A549 (cell line): Measurements from ENCODE around the gene GPRC5D. TPM values are rescaled to one million over a fixed set of nuclear protein-coding genes. Genes with fewer than 3 reads are reported as not detected.

ENCODE experiments used
- ATAC-seq, 2 experiments: fragments of 200-7000 bp in 1 of 2; fragments of >200 bp in 1 of 2; cut with Nextera tagmentation in 1 of 2; cut with Tn5 transposase in 1 of 2; 3 replicates each; pipeline versions ENCODE4 v1.8.0 to v1.9.1; 2018 to 2020; ENCODE audit warnings: mild to moderate bottlenecking in 1 of 2, moderate library complexity in 1 of 2
- CTCF ChIA-PET: fragments of 300-600 bp; sonication (Branson Sonifier 250); formaldehyde crosslinking; extraction: SDS; loops from one replicate; lab custom pipeline; 2021; ENCODE audit warnings: antibody characterized with exemption, inconsistent platforms; lab: Yijun Ruan, JAX
- POLR2A ChIA-PET: fragments of 350-600 bp; formaldehyde crosslinking; extraction: SDS; loops from one replicate; lab custom pipeline; 2021; ENCODE audit warnings: antibody characterized with exemption, inconsistent platforms; lab: Yijun Ruan, JAX
- DNase-seq, 2 experiments: peaks; one replicate each; pipeline versions ENCODE4 v3.0.0 to v3.0.0-alpha.2; 2011 to 2016; ENCODE audit warnings: low read depth in 1 of 2, low spot score in 1 of 2
- FAIRE-seq: peaks from 2 replicates; lab custom pipeline; 2011; peaks lifted over from hg19 to GRCh38; lab: Jason Lieb, UNC
- H3K27ac ChIP-seq, 2 experiments: fragments of >200 bp; sonication (Bioruptor Twin); formaldehyde crosslinking; 3 replicates each; pipeline ENCODE4 v1.5.1; 2016 to 2017
- H3K4me1 ChIP-seq: fragments of >200 bp; sonication (Bioruptor Twin); formaldehyde crosslinking; 3 replicates; pipeline ENCODE4 v1.6.1; 2016
- H3K4me2 ChIP-seq: fragments of >200 bp; sonication (Bioruptor Twin); formaldehyde crosslinking; 3 replicates; pipeline ENCODE4 v1.6.1; 2016
- H3K4me3 ChIP-seq: fragments of >200 bp; sonication (Bioruptor Twin); formaldehyde crosslinking; 3 replicates; pipeline ENCODE4 v1.5.1; 2016
- H3K9me3 ChIP-seq: fragments of >200 bp; sonication (Bioruptor Twin); formaldehyde crosslinking; 3 replicates; pipeline ENCODE4 v1.6.1; 2016
- BHLHE40 ChIP-seq: IDR thresholded peaks from 2 replicates; pipeline ENCODE4 v1.6.1; 2012; ENCODE audit warnings: low read depth, low read length, inconsistent platforms
- CBX2 ChIP-seq: fragments of 200-600 bp; sonication (generic); IDR thresholded peaks from 2 replicates; pipeline ENCODE4 v1.6.1; 2016; ENCODE audit warnings: low read depth, mild to moderate bottlenecking, borderline replicate concordance
- CHD2 ChIP-seq: fragments of 150-350 bp; IDR thresholded peaks from 2 replicates; pipeline ENCODE4 v1.6.1; 2014; ENCODE audit warnings: low read length; ENCODE audit not compliant: partially characterized antibody
- EHF ChIP-seq: fragments of 250-450 bp; sonication (Bioruptor Pico); IDR thresholded peaks from 2 replicates; pipeline ENCODE4 v1.5.0; 2020; ENCODE audit warnings: mild to moderate bottlenecking
- EHMT2 ChIP-seq: fragments of 200-600 bp; sonication (generic); IDR thresholded peaks from 2 replicates; pipeline ENCODE4 v1.6.1; 2016; ENCODE audit warnings: antibody characterized with exemption, low read depth, mild to moderate bottlenecking, moderate library complexity
- EP300 ChIP-seq, 2 experiments: fragments of >200 bp; sonication (Bioruptor Twin); formaldehyde crosslinking; IDR thresholded peaks; 2 replicates in 1 of 2; 3 replicates in 1 of 2; pipeline ENCODE4 v1.6.1; 2016 to 2017
- HOXB5 ChIP-seq: fragments of 250-450 bp; sonication (Bioruptor Pico); IDR thresholded peaks from 2 replicates; pipeline ENCODE4 v1.5.0; 2020; ENCODE audit warnings: mild to moderate bottlenecking, moderate library complexity
- KDM1A ChIP-seq: fragments of 200-600 bp; sonication (generic); IDR thresholded peaks from 2 replicates; pipeline ENCODE4 v1.6.1; 2016; ENCODE audit warnings: low read depth, mild to moderate bottlenecking
- MYC ChIP-seq: IDR thresholded peaks from 2 replicates; pipeline ENCODE4 v1.6.1; 2012; ENCODE audit warnings: mild to moderate bottlenecking, inconsistent platforms, low read length, improper control_type of control experiment, borderline replicate concordance
- NPAS2 ChIP-seq: fragments of 250-450 bp; sonication (Bioruptor Pico); IDR thresholded peaks from 2 replicates; pipeline ENCODE4 v1.8.0; 2022; ENCODE audit warnings: mild to moderate bottlenecking, moderate library complexity, borderline replicate concordance
- PHF8 ChIP-seq: fragments of 200-600 bp; sonication (generic); IDR thresholded peaks from 2 replicates; pipeline ENCODE4 v1.6.1; 2016; ENCODE audit warnings: low read depth, mild to moderate bottlenecking, antibody characterized with exemption, moderate library complexity, borderline replicate concordance
- RAD21 ChIP-seq, 2 experiments: fragments of >200 bp in 1 of 2; sonication (Bioruptor Twin) in 1 of 2; formaldehyde crosslinking in 1 of 2; IDR thresholded peaks in 1 of 2; conservative IDR thresholded peaks in 1 of 2; 2 replicates in 1 of 2; 3 replicates in 1 of 2; pipeline ENCODE4 v1.6.1; 2012 to 2018; ENCODE audit warnings: inconsistent platforms in 1 of 2
- RNF2 ChIP-seq: fragments of 200-600 bp; sonication (generic); IDR thresholded peaks from 2 replicates; pipeline ENCODE4 v1.6.1; 2016; ENCODE audit warnings: low read depth, mild to moderate bottlenecking, antibody characterized with exemption, moderate library complexity, borderline replicate concordance
- SMC3 ChIP-seq: fragments of >200 bp; sonication (Bioruptor Twin); formaldehyde crosslinking; IDR thresholded peaks from 3 replicates; pipeline ENCODE4 v1.6.1; 2018; ENCODE audit warnings: inconsistent platforms
- ZC3H11A ChIP-seq: fragments of 450-650 bp; IDR thresholded peaks from 2 replicates; pipeline ENCODE4 v1.6.1; 2014; ENCODE audit warnings: antibody characterized with exemption, mild to moderate bottlenecking
- ZFP36 ChIP-seq: fragments of 450-650 bp; IDR thresholded peaks from 2 replicates; pipeline ENCODE4 v1.6.1; 2014; ENCODE audit warnings: borderline replicate concordance; ENCODE audit not compliant: partially characterized antibody
- WGBS: methylation state at CpG from one replicate; pipeline ENCODE4 v1.1.6; 2017; ENCODE audit errors: missing lambda C conversion rate; 5-methylcytosine and 5-hydroxymethylcytosine counted together
- polyA plus RNA-seq, 4 experiments: library from polyadenylated mRNA; depleted of rRNA in 3 of 4; stranded (reverse); fragments of >200 nt; fragmentation: RNase III in 1 of 4; extraction: RNeasy Plus Mini Kit Qiagen cat#74134 plus additional on column Dnase treatment in 1 of 4; gene quantifications; 2 replicates in 3 of 4; 3 replicates in 1 of 4; pipeline ENCODE4 v1.2.3, GENCODE V29; 2011 to 2017
- TF ChIP-seq, protein P1 (sequence below): IDR thresholded peaks from 2 replicates; pipeline ENCODE4 v1.6.1; 2012
- TF ChIP-seq, protein P2 (sequence below): IDR thresholded peaks from 2 replicates; pipeline ENCODE4 v1.6.1; 2012
- TF ChIP-seq, protein P3 (sequence below): fragments of >200 bp; sonication (Bioruptor Twin); formaldehyde crosslinking; IDR thresholded peaks from 3 replicates; pipeline ENCODE4 v1.5.1; 2016
- TF ChIP-seq, protein P4 (sequence below): IDR thresholded peaks from 2 replicates; pipeline ENCODE4 v1.6.1; 2012; ENCODE audit warnings: low read depth, borderline replicate concordance
- TF ChIP-seq, protein P5 (sequence below): fragments of 450-650 bp; IDR thresholded peaks from 2 replicates; pipeline ENCODE4 v1.6.1; 2014; ENCODE audit warnings: antibody characterized with exemption
- TF ChIP-seq, protein P6 (sequence below): fragments of 250-450 bp; sonication (Bioruptor Pico); IDR thresholded peaks from 2 replicates; pipeline ENCODE4 v1.5.0; 2020; ENCODE audit warnings: low read depth, mild to moderate bottlenecking, moderate library complexity
- TF ChIP-seq, protein P7 (sequence below): fragments of 200-600 bp; sonication (generic); IDR thresholded peaks from 2 replicates; pipeline ENCODE4 v1.6.1; 2016; ENCODE audit warnings: antibody characterized with exemption, mild to moderate bottlenecking, moderate library complexity

The GPRC5D gene
- polyA plus RNA-seq, 2 of the 4 experiments (the other 2 are of a cell fraction), result not detected

DNA sequence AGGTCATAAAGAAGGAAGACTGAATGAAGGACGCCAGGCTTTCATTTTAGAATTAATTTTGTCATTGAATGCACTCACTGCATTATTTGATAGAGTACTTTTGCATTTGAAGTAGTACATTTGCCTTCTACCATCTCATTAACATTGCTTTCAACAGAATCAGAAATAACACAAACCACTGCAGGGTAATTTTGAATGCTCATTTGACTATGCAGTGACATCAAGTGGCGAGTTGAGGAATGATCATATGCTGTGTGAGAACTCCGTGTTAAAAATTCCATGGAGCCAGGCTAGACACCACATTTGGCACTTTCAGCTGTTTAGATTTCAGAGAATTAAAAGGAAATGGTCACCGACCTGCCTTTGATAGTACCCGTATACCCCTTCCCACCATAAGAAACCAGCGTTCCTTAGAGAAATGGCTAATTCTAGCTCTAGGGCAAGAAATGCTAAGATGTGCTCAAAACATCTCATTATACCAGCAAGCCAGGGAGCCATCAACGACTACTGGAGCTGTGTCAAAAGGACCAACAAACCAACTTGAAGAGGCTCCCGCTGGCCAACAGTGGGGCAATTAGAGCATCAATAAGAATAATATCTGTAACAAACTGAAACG lies 31.6 kb upstream of the GPRC5D start:
- Histone ChIP-seq H3K9me3 (no peaks in the 10 kb centered on the region), H3K4me2 (no peak overlapping the region), H3K27ac (no peak overlapping the region), H3K4me1 (peaks cover 30% of the 10 kb centered on the region), H3K4me3 (no peak overlapping the region)
- ChIA-PET POLR2A (interaction anchor here (0.7 kb wide), 1 partner anchor 197 kb away, joined by 3 read pairs; no protein-coding TSS in a partner anchor), CTCF (interaction anchor here (0.6 to 10.4 kb wide), 40 partner anchors 8 to 1184 kb away, joined by 3 to 180 read pairs (median 4); partner anchors contain the start of genes DDX47 and GPRC5A)
- FAIRE-seq (peak; percentile 98), ATAC-seq (peak; percentile 65 to 66; a peak in 5 of 6 replicates), DNase-seq (peak; percentile 61 to 73)
- TF ChIP-seq RAD21 (conservative IDR thresholded peaks at IDR 0.05 in 1 of 2, IDR thresholded peaks at IDR 0.05 in 1 of 2) (peak; percentile 84 to 91), EHF (CRISPR knock-in tag) (no peak), ZFP36 (no peak), CHD2 (no peak), HOXB5 (no peak), BHLHE40 (no peak), PHF8 (no peak), RNF2 (no peak), EP300 (IDR thresholded peaks at IDR 0.05) (no peak), NPAS2 (CRISPR knock-in tag) (no peak), SMC3 (peak; percentile 80), ZC3H11A (no peak), EHMT2 (no peak)
- TF ChIP-seq, protein P1, sequence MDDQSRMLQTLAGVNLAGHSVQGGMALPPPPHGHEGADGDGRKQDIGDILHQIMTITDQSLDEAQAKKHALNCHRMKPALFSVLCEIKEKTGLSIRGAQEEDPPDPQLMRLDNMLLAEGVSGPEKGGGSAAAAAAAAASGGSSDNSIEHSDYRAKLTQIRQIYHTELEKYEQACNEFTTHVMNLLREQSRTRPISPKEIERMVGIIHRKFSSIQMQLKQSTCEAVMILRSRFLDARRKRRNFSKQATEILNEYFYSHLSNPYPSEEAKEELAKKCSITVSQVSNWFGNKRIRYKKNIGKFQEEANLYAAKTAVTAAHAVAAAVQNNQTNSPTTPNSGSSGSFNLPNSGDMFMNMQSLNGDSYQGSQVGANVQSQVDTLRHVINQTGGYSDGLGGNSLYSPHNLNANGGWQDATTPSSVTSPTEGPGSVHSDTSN, result no peak
- TF ChIP-seq, protein P2, sequence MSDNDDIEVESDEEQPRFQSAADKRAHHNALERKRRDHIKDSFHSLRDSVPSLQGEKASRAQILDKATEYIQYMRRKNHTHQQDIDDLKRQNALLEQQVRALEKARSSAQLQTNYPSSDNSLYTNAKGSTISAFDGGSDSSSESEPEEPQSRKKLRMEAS, result no peak
- TF ChIP-seq, protein P3, sequence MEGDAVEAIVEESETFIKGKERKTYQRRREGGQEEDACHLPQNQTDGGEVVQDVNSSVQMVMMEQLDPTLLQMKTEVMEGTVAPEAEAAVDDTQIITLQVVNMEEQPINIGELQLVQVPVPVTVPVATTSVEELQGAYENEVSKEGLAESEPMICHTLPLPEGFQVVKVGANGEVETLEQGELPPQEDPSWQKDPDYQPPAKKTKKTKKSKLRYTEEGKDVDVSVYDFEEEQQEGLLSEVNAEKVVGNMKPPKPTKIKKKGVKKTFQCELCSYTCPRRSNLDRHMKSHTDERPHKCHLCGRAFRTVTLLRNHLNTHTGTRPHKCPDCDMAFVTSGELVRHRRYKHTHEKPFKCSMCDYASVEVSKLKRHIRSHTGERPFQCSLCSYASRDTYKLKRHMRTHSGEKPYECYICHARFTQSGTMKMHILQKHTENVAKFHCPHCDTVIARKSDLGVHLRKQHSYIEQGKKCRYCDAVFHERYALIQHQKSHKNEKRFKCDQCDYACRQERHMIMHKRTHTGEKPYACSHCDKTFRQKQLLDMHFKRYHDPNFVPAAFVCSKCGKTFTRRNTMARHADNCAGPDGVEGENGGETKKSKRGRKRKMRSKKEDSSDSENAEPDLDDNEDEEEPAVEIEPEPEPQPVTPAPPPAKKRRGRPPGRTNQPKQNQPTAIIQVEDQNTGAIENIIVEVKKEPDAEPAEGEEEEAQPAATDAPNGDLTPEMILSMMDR, result peak; percentile 86
- TF ChIP-seq, protein P4, sequence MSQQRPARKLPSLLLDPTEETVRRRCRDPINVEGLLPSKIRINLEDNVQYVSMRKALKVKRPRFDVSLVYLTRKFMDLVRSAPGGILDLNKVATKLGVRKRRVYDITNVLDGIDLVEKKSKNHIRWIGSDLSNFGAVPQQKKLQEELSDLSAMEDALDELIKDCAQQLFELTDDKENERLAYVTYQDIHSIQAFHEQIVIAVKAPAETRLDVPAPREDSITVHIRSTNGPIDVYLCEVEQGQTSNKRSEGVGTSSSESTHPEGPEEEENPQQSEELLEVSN, result no peak
- TF ChIP-seq, protein P5, sequence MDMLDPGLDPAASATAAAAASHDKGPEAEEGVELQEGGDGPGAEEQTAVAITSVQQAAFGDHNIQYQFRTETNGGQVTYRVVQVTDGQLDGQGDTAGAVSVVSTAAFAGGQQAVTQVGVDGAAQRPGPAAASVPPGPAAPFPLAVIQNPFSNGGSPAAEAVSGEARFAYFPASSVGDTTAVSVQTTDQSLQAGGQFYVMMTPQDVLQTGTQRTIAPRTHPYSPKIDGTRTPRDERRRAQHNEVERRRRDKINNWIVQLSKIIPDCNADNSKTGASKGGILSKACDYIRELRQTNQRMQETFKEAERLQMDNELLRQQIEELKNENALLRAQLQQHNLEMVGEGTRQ, result no peak
- WGBS, result 24% methylated on average over 9 of the region's 9 CpGs

DNA sequence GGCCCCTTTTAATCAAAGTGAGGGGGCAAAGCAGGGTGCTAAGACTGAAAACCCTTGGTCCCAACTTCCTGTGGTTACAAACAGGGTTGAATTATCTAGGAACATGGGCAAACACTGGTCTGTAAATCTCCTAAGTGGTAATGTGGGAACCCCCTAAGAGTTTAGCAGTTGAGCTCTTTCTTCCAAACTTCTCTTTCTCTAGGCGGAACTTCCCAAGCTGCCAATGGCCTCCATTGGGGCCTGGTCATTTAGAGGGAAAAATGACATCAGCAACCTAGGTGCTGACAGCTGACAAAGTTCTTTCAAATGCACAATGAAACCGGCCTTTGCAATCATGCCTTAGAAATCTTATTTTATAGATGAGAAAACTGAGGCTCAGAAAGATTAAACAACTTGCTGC lies 30.4 kb upstream of the GPRC5D start:
- POLR2A ChIA-PET, result interaction anchor here (0.6 kb wide), 1 partner anchor 151 kb away, joined by 3 read pairs; no protein-coding TSS in a partner anchor
- FAIRE-seq, result no peak
- Histone ChIP-seq H3K4me3 (no peak overlapping the region), H3K27ac (no peak overlapping the region), H3K4me1 (peaks cover 36% of the 10 kb centered on the region), H3K4me2 (no peak overlapping the region), H3K9me3 (no peaks in the 10 kb centered on the region)
- DNase-seq, result no peak
- ATAC-seq, result no peak
- CTCF ChIA-PET, result interaction anchor here (0.6 to 10.4 kb wide), 22 partner anchors 13 to 253 kb away, joined by 3 to 180 read pairs (median 8); partner anchors contain the start of genes DDX47 and GPRC5A
- WGBS, result 94% methylated on average over 2 of the region's 2 CpGs
- TF ChIP-seq, protein P6, sequence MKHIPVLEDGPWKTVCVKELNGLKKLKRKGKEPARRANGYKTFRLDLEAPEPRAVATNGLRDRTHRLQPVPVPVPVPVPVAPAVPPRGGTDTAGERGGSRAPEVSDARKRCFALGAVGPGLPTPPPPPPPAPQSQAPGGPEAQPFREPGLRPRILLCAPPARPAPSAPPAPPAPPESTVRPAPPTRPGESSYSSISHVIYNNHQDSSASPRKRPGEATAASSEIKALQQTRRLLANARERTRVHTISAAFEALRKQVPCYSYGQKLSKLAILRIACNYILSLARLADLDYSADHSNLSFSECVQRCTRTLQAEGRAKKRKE (CRISPR knock-in tag), result no peak
- TF ChIP-seq HOXB5 (no peak), KDM1A (no peak), MYC (no peak), CBX2 (no peak)
- TF ChIP-seq, protein P3, result no peak
- TF ChIP-seq, protein P7, sequence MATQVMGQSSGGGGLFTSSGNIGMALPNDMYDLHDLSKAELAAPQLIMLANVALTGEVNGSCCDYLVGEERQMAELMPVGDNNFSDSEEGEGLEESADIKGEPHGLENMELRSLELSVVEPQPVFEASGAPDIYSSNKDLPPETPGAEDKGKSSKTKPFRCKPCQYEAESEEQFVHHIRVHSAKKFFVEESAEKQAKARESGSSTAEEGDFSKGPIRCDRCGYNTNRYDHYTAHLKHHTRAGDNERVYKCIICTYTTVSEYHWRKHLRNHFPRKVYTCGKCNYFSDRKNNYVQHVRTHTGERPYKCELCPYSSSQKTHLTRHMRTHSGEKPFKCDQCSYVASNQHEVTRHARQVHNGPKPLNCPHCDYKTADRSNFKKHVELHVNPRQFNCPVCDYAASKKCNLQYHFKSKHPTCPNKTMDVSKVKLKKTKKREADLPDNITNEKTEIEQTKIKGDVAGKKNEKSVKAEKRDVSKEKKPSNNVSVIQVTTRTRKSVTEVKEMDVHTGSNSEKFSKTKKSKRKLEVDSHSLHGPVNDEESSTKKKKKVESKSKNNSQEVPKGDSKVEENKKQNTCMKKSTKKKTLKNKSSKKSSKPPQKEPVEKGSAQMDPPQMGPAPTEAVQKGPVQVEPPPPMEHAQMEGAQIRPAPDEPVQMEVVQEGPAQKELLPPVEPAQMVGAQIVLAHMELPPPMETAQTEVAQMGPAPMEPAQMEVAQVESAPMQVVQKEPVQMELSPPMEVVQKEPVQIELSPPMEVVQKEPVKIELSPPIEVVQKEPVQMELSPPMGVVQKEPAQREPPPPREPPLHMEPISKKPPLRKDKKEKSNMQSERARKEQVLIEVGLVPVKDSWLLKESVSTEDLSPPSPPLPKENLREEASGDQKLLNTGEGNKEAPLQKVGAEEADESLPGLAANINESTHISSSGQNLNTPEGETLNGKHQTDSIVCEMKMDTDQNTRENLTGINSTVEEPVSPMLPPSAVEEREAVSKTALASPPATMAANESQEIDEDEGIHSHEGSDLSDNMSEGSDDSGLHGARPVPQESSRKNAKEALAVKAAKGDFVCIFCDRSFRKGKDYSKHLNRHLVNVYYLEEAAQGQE, result no peak
